ENCODE measurements around the gene CHST9.
A peak's percentile ranks its signal among the peaks of the same experiment; 100 is the strongest.

Gene CHST9

GRCh38 chr18:26971409-26971808 lies 213.7 kb downstream of the CHST9 start:
- H3K4me3 ChIP-seq (ENCODE audit: low read depth, low read length) = no peak overlapping the region
- no peak for TF ChIP-seq CTCF (IDR thresholded peaks at IDR 0.05; ENCODE audit: control insufficient read depth, extremely low read depth, insufficient read depth)
- no peak for DNase-seq (ENCODE audit: low read depth)

DNA sequence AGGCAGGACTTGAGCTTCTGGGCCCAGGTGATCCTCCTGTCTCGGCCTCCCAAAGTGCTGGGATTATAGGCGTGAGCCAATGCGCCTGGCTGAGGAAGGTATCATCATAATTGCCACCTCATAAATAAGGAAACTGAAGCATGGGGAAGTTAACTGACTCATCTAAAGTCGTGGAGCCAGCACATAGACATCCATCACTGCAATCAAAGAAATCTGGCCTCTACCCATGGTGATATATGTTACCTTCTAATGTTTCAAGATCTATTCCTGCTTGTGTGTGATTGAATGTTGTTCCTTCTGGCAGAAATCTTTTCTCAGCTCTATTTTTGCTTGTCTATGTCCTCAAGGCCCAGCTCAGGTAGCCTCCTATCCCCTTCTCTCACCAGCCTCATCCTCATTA lies 214.5 kb downstream of the CHST9 start:
- TF ChIP-seq CTCF (IDR thresholded peaks at IDR 0.05; ENCODE audit: control insufficient read depth, extremely low read depth, insufficient read depth) = no peak
- DNase-seq (ENCODE audit: low read depth) = no peak
- no peak overlapping the region for H3K4me3 ChIP-seq (ENCODE audit: low read depth, low read length)

DNA sequence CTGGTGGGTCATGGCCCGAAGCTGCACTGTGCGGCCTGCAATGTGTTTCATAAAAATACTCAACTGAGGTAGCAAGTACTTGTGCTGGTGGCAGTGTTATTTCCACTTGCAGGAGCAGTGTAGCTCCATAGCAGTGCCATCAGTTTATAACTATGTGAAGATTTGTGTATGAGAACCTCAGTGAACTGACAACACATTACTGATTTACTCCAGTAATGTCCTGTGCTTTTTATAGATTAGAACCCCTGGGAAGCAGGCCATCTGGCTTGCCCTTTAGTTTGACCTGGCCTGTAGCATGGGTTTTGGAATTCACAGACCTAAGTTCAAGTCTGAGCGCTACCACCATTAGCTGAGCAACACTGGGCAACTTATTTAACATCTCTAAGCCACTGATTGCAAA lies 219.9 kb downstream of the CHST9 start:
- H3K4me3 ChIP-seq (ENCODE audit: low read depth, low read length) = no peak overlapping the region
- TF ChIP-seq CTCF (IDR thresholded peaks at IDR 0.05; ENCODE audit: control insufficient read depth, extremely low read depth, insufficient read depth) = no peak
- no peak for DNase-seq (ENCODE audit: low read depth)

- TF ChIP-seq CTCF (IDR thresholded peaks at IDR 0.05; ENCODE audit: control insufficient read depth, extremely low read depth, insufficient read depth) = peak; percentile 45
- H3K4me3 ChIP-seq (ENCODE audit: low read depth, low read length) = no peak overlapping the region
- DNase-seq (ENCODE audit: low read depth) = no peak
Observed at GRCh38 chr18:26963292-26963691, 221.8 kb downstream of the CHST9 start.

DNA sequence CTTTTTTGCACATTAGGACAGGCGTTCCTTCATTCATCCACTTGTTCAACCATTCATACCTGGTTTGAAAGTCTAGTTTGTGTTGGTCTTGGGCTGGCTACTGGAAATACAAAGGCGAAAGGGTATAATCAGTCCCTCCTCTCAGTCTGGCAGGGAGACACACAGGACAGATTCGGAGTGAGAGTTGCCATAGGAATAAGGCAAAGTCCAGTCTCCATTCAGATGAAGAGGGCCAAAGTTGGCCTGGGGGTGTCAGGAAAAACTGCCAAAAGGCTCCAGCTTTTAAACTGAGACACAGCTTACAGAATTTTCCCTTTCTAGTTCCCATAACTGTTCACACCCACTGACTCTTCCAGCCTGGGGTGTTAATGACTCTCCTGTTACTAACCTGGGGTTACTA lies 223.3 kb downstream of the CHST9 start:
- TF ChIP-seq CTCF (IDR thresholded peaks at IDR 0.05; ENCODE audit: control insufficient read depth, extremely low read depth, insufficient read depth) = no peak
- DNase-seq (ENCODE audit: low read depth) = no peak
- no peak overlapping the region for H3K4me3 ChIP-seq (ENCODE audit: low read depth, low read length)

DNA sequence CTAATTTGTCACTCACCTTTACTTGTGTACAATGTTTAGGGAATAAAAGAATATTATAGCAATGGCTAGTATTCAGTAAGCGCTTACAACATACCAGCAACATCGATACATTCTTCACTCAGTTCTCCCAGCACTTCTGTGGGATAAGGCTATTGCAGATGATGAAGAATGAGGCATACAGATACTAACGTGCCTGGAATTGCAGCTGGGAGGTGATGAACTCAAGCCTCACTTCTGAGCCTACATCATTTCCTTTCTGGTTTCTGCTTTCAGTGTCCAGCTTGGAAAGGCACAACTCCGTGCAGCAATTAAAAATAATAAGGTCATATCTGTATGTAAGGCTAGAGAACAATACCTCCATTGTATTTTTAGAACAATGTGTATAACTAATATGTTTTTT lies 224.2 kb downstream of the CHST9 start:
- no peak for TF ChIP-seq CTCF (IDR thresholded peaks at IDR 0.05; ENCODE audit: control insufficient read depth, extremely low read depth, insufficient read depth)
- no peak for DNase-seq (ENCODE audit: low read depth)
- H3K4me3 ChIP-seq (ENCODE audit: low read depth, low read length) = no peak overlapping the region

DNA sequence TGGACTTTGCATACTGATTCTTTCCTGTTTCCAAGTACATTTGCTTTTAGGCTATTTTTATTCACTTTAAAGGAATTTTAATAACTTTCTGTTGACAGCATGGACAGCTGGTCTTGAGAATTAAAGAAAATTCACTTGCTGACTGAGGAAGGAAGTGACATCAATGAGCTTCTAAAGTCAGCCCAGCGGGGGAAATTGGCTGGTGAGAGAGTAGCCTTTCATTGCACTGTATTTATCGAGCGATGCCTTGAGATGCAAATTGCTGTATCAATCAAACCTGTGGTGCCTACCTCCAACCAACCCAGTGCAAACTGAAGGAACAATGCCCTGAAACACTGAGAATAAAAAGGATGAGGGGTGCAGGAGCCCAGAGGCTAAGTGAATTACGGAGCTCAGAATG lies 228.2 kb downstream of the CHST9 start:
- H3K4me3 ChIP-seq (ENCODE audit: low read depth, low read length) = no peak overlapping the region
- DNase-seq (ENCODE audit: low read depth) = no peak
- no peak for TF ChIP-seq CTCF (IDR thresholded peaks at IDR 0.05; ENCODE audit: control insufficient read depth, extremely low read depth, insufficient read depth)

Measured in LNCaP clone FGC (cell line).